IMR-90 (cell line): Measurements from ENCODE around the gene OR8G1. TPM values are rescaled to one million over a fixed set of nuclear protein-coding genes. Genes with fewer than 3 reads are reported as not detected.

ENCODE experiments used
- ATAC-seq: fragments of 200-7000 bp; cut with Tn5 transposase; 2 replicates; pipeline ENCODE4 v1.9.1; 2020; ENCODE audit warnings: low read depth, mild to moderate bottlenecking, moderate library complexity
- BruUV-seq: library from RNA; stranded (reverse); fragments of 400-500 nt; replicated peaks from 2 replicates; lab custom pipeline; 2021; lab: Mats Ljungman, UMichigan
- CTCF ChIA-PET: fragments of 300-600 bp; formaldehyde crosslinking; extraction: SDS; loops from one replicate; lab custom pipeline; 2021; ENCODE audit warnings: antibody characterized with exemption; lab: Yijun Ruan, JAX
- POLR2A ChIA-PET: fragments of 300-600 bp; sonication (Branson Sonifier 250); formaldehyde crosslinking; loops from one replicate; lab custom pipeline; 2022; ENCODE audit warnings: antibody characterized with exemption; ENCODE audit not compliant: unreplicated experiment; lab: Charles Lee
- DNase-seq: peaks from one replicate; pipeline ENCODE4 v3.0.0; 2013
- H2AFZ ChIP-seq: replicated peaks from 2 replicates; pipeline ENCODE3; 2013; ENCODE audit warnings: low read length, mild to moderate bottlenecking; ENCODE audit not compliant: poor library complexity
- H2AK5ac ChIP-seq: 2 replicates; pipeline ENCODE4 v1.6.1; 2013; ENCODE audit warnings: low read depth, low read length, inconsistent platforms
- H2AK9ac ChIP-seq: replicated peaks from 2 replicates; pipeline ENCODE3; 2013; ENCODE audit warnings: mild to moderate bottlenecking, low read depth, low read length, moderate library complexity; ENCODE audit not compliant: poor library complexity
- H2BK120ac ChIP-seq: 2 replicates; pipeline ENCODE4 v1.6.1; 2013; ENCODE audit warnings: low read depth, low read length, inconsistent platforms
- H2BK15ac ChIP-seq: 3 replicates; pipeline ENCODE4 v1.6.1; 2013; ENCODE audit warnings: low read depth, low read length, inconsistent platforms
- H2BK20ac ChIP-seq: 2 replicates; pipeline ENCODE4 v1.6.1; 2013; ENCODE audit warnings: low read depth, mild to moderate bottlenecking, inconsistent platforms, low read length, moderate library complexity
- H2BK5ac ChIP-seq: 2 replicates; pipeline ENCODE4 v1.6.1; 2013; ENCODE audit warnings: mild to moderate bottlenecking, low read depth, low read length, inconsistent platforms; ENCODE audit not compliant: poor library complexity, severe bottlenecking
- H3K14ac ChIP-seq: replicated peaks from 2 replicates; pipeline ENCODE4 v1.6.1; 2013; ENCODE audit warnings: low read depth, low read length, inconsistent platforms
- H3K18ac ChIP-seq: 2 replicates; pipeline ENCODE4 v1.6.1; 2013; ENCODE audit warnings: low read depth, low read length, control low read depth
- H3K23ac ChIP-seq: 2 replicates; pipeline ENCODE4 v1.6.1; 2013; ENCODE audit warnings: low read depth, low read length, inconsistent platforms
- H3K27ac ChIP-seq: 2 replicates; pipeline ENCODE4 v1.5.1; 2013; ENCODE audit warnings: mild to moderate bottlenecking, control low read depth, low read length; ENCODE audit not compliant: insufficient read depth
- H3K27me3 ChIP-seq: 2 replicates; pipeline ENCODE4 v1.6.1; 2013; ENCODE audit warnings: low read length; ENCODE audit not compliant: control insufficient read depth, insufficient read depth
- H3K36me3 ChIP-seq: 2 replicates; pipeline ENCODE4 v1.6.1; 2013; ENCODE audit warnings: low read length, mixed read lengths; ENCODE audit not compliant: control insufficient read depth, insufficient read depth
- H3K4ac ChIP-seq: 2 replicates; pipeline ENCODE4 v1.6.1; 2013; ENCODE audit warnings: low read depth, low read length, inconsistent platforms
- H3K4me1 ChIP-seq: 2 replicates; pipeline ENCODE4 v1.6.1; 2013; ENCODE audit warnings: low read length, mixed read lengths; ENCODE audit not compliant: control insufficient read depth, insufficient read depth
- H3K4me2 ChIP-seq: 2 replicates; pipeline ENCODE4 v1.6.1; 2013; ENCODE audit warnings: low read depth, mild to moderate bottlenecking, control low read depth, low read length, moderate library complexity
- H3K4me3 ChIP-seq: 2 replicates; pipeline ENCODE4 v1.5.1; 2013; ENCODE audit warnings: low read depth, mild to moderate bottlenecking, control low read depth, low read length, moderate library complexity; ENCODE audit not compliant: insufficient read depth
- H3K56ac ChIP-seq: 2 replicates; pipeline ENCODE4 v1.6.1; 2013; ENCODE audit warnings: low read length, inconsistent platforms; ENCODE audit not compliant: insufficient read depth; ENCODE audit errors: extremely low read depth
- H3K79me1 ChIP-seq, 2 experiments: 2 replicates each; pipeline ENCODE4 v1.6.1; 2013; ENCODE audit warnings: low read length in 2 of 2, inconsistent platforms in 1 of 2, low read depth in 1 of 2
- H3K9ac ChIP-seq: 2 replicates; pipeline ENCODE4 v1.6.1; 2013; ENCODE audit warnings: low read depth, low read length, control low read depth
- H3K9me1 ChIP-seq: 2 replicates; pipeline ENCODE4 v1.6.1; 2013; ENCODE audit warnings: low read length, inconsistent platforms; ENCODE audit not compliant: insufficient read depth
- H3K9me3 ChIP-seq: 2 replicates; pipeline ENCODE4 v1.6.1; 2013; ENCODE audit warnings: low read length; ENCODE audit not compliant: control insufficient read depth, insufficient read depth
- H4K20me1 ChIP-seq: 2 replicates; pipeline ENCODE4 v1.6.1; 2013; ENCODE audit warnings: low read length, inconsistent platforms; ENCODE audit not compliant: insufficient read depth
- H4K5ac ChIP-seq: 2 replicates; pipeline ENCODE4 v1.6.1; 2013; ENCODE audit warnings: mild to moderate bottlenecking, low read depth, low read length, control low read depth
- H4K8ac ChIP-seq, 2 experiments: 2 replicates each; pipeline ENCODE4 v1.6.1; 2013; ENCODE audit warnings: low read depth in 2 of 2, low read length in 2 of 2, control low read depth in 1 of 2, inconsistent platforms in 1 of 2
- H4K91ac ChIP-seq: 2 replicates; pipeline ENCODE4 v1.6.1; 2013; ENCODE audit warnings: low read depth, low read length, inconsistent platforms; ENCODE audit not compliant: insufficient read depth
- CEBPB ChIP-seq: IDR thresholded peaks from 2 replicates; pipeline ENCODE4 v1.6.1; 2012; ENCODE audit warnings: low read depth, low read length, improper control_type of control experiment
- CHD1 ChIP-seq: IDR thresholded peaks from 2 replicates; pipeline ENCODE4 v1.6.1; 2012; ENCODE audit warnings: low read depth, low read length, improper control_type of control experiment
- WGBS, 2 experiments: methylation state at CpG; one replicate each; pipeline versions ENCODE4 v1.1.5 to v1.1.7; 2013; ENCODE audit warnings: missing lambda C conversion rate in 2 of 2; ENCODE audit not compliant: insufficient read length in 1 of 2; ENCODE audit errors: extremely low coverage in 2 of 2; 5-methylcytosine and 5-hydroxymethylcytosine counted together
- dilution Hi-C: fragments of 300-500 bp; cut with HindIII; formaldehyde crosslinking; loops from one replicate; pipeline ENCODE4 v1.14.3; 2018; ENCODE audit warnings: low sequenced_read_pairs; ENCODE audit not compliant: unreplicated experiment
- in situ Hi-C: fragments of 300-500 bp; cut with MboI; formaldehyde crosslinking; loops from 3 replicates; pipeline ENCODE4 v1.14.3; 2019; ENCODE audit warnings: low sequenced_read_pairs, inconsistent platforms, mixed read lengths
- intact Hi-C: fragments of 100-400 bp; cut with micrococcal nuclease; formaldehyde crosslinking; loops from 2 replicates; pipeline ENCODE4 v1.10.0; 2022
- polyA plus RNA-seq, 3 experiments: library from polyadenylated mRNA; depleted of rRNA; stranded (reverse); fragments of >200 nt; gene quantifications; 2 replicates each; pipeline ENCODE4 v1.2.3, GENCODE V29; 2012; ENCODE audit warnings: low replicate concordance in 1 of 3
- total RNA-seq: library from RNA; depleted of rRNA; stranded (reverse); fragments of >200 nt; gene quantifications from 2 replicates; pipeline ENCODE4 v1.2.3, GENCODE V29; 2012

OR8G1 gene
- total and polyA plus RNA-seq, 2 of the 4 experiments (the other 2 are of a cell fraction), result not detected

GRCh38 chr11:124233376-124233775 is 7.5 kb upstream of the OR8G1 start:
- Histone ChIP-seq H2AK5ac (no peak overlapping the region), H3K9me1 (no peaks in the 10 kb centered on the region), H3K14ac (no peak overlapping the region), H3K4me3 (no peak overlapping the region), H3K56ac (no peak overlapping the region), H3K9me3 (no peaks in the 10 kb centered on the region), H3K4ac (no peak overlapping the region), H4K8ac (no peak overlapping the region), H4K5ac (no peak overlapping the region), H3K27me3 (no peaks in the 10 kb centered on the region), H2BK15ac (no peak overlapping the region), H2AK9ac (no peak overlapping the region), H4K91ac (no peak overlapping the region), H2BK20ac (no peak overlapping the region), H4K20me1 (no peaks in the 10 kb centered on the region), H3K36me3 (no peaks in the 10 kb centered on the region), H2BK5ac (no peak overlapping the region), H3K18ac (no peak overlapping the region), H2BK120ac (no peak overlapping the region), H3K4me2 (no peak overlapping the region), H3K9ac (no peak overlapping the region), H3K79me1 (no peaks in the 10 kb centered on the region), H3K23ac (no peak overlapping the region), H2AFZ (no peak overlapping the region), H3K4me1 (no peaks in the 10 kb centered on the region), H3K27ac (no peak overlapping the region)
- intact Hi-C loops (no loop called here), dilution Hi-C loops (no loop called here), in situ Hi-C loops (no loop called here)
- no peak for ATAC-seq
- CTCF ChIA-PET, result no interaction called here
- BruUV-seq, result no TSS peak
- WGBS, 2 experiments, result no CpG with 5 or more reads among the region's 1 CpG
- POLR2A ChIA-PET, result no interaction called here
- peak; percentile 79 for TF ChIP-seq CEBPB
- no peak for TF ChIP-seq CHD1
- no peak for DNase-seq
